Endothelial cell of umbilical vein (primary cell): Measurements from ENCODE around the gene TTL. TPM values are rescaled to one million over a fixed set of nuclear protein-coding genes. Genes with fewer than 3 reads are reported as not detected.

Experiments
- BruUV-seq: library from RNA; stranded (reverse); fragments of 400-500 nt; replicated peaks from 2 replicates; lab custom pipeline; 2021; lab: Mats Ljungman, UMichigan
- CTCF ChIA-PET: fragments of 300-600, 350-600 bp; sonication (Branson Sonifier 250); formaldehyde crosslinking; loops from one replicate; lab custom pipeline; 2021; ENCODE audit warnings: antibody characterized with exemption, inconsistent platforms; lab: Charles Lee
- POLR2A ChIA-PET: fragments of 300-600, 350-600 bp; sonication (Branson Sonifier 250); formaldehyde crosslinking; loops from one replicate; lab custom pipeline; 2021; ENCODE audit warnings: antibody characterized with exemption, inconsistent platforms; lab: Charles Lee
- DNase-seq: peaks from one replicate; pipeline ENCODE4 v3.0.0-alpha.2; 2011; ENCODE audit warnings: low read depth, low spot score
- FAIRE-seq: peaks from 2 replicates; lab custom pipeline; 2011; peaks lifted over from hg19 to GRCh38; lab: Jason Lieb, UNC
- H2AFZ ChIP-seq: 2 replicates; pipeline ENCODE4 v1.6.0; 2012; ENCODE audit warnings: low read depth, low read length, control low read depth, inconsistent platforms
- H3K27ac ChIP-seq: 2 replicates; pipeline ENCODE4 v1.5.1; 2011; ENCODE audit warnings: low read depth, mild to moderate bottlenecking, control low read depth, low read length, moderate library complexity; ENCODE audit not compliant: insufficient read depth
- H3K27me3 ChIP-seq, 2 experiments: 2 replicates each; pipeline versions ENCODE4 v1.6.0 to v1.6.1; 2011; ENCODE audit warnings: low read length in 2 of 2, mixed read lengths in 1 of 2; ENCODE audit not compliant: control insufficient read depth in 2 of 2, insufficient read depth in 2 of 2
- H3K36me3 ChIP-seq, 2 experiments: 2 replicates in 1 of 2; 3 replicates in 1 of 2; pipeline ENCODE4 v1.5.1; 2011; ENCODE audit warnings: low read length in 2 of 2, mild to moderate bottlenecking in 1 of 2, moderate library complexity in 1 of 2; ENCODE audit not compliant: control insufficient read depth in 2 of 2, insufficient read depth in 2 of 2; ENCODE audit errors: extremely low read depth in 1 of 2
- H3K4me1 ChIP-seq: 3 replicates; pipeline ENCODE4 v1.5.1; 2011; ENCODE audit warnings: mild to moderate bottlenecking, low read length; ENCODE audit not compliant: control insufficient read depth, insufficient read depth; ENCODE audit errors: extremely low read depth
- H3K4me2 ChIP-seq: 2 replicates; pipeline ENCODE4 v1.6.1; 2011; ENCODE audit warnings: low read length, control low read depth, mixed read lengths; ENCODE audit not compliant: insufficient read depth
- H3K4me3 ChIP-seq, 3 experiments: fragments of 200-600 bp in 1 of 3; sonication (generic), shearing (Covaris generic) in 1 of 3; replicated peaks in 1 of 3; 2 replicates each; pipeline ENCODE4 v1.5.1; 2011 to 2016; ENCODE audit warnings: control low read depth in 3 of 3, low read length in 3 of 3, mild to moderate bottlenecking in 2 of 3, inconsistent platforms in 1 of 3, low read depth in 1 of 3, moderate library complexity in 1 of 3; ENCODE audit not compliant: insufficient read depth in 1 of 3
- H3K79me2 ChIP-seq: 2 replicates; pipeline ENCODE4 v1.6.0; 2012; ENCODE audit warnings: low read length, inconsistent platforms; ENCODE audit not compliant: control insufficient read depth, insufficient read depth
- H3K9ac ChIP-seq: replicated peaks from 2 replicates; pipeline ENCODE3; 2011; ENCODE audit warnings: low read length, control low read depth; ENCODE audit not compliant: insufficient read depth; ENCODE audit errors: extremely low read depth
- H3K9me1 ChIP-seq: replicated peaks from 3 replicates; pipeline ENCODE4 v1.6.0; 2011; ENCODE audit warnings: mild to moderate bottlenecking, low read length; ENCODE audit not compliant: control insufficient read depth, insufficient read depth; ENCODE audit errors: extremely low read depth
- H3K9me3 ChIP-seq: replicated peaks from 2 replicates; pipeline ENCODE4 v1.5.1; 2012; ENCODE audit warnings: low read length, inconsistent platforms; ENCODE audit not compliant: control insufficient read depth, insufficient read depth
- H4K20me1 ChIP-seq: replicated peaks from 2 replicates; pipeline ENCODE3; 2011; ENCODE audit warnings: mild to moderate bottlenecking, low read length; ENCODE audit not compliant: control insufficient read depth, insufficient read depth; ENCODE audit errors: extremely low read depth
- EZH2 ChIP-seq: IDR thresholded peaks from 2 replicates; pipeline ENCODE4 v1.6.1; 2012; ENCODE audit warnings: borderline replicate concordance, low read depth, mild to moderate bottlenecking, moderate library complexity, low read length, inconsistent platforms; ENCODE audit not compliant: severe bottlenecking
- FOS ChIP-seq: IDR thresholded peaks from 2 replicates; pipeline ENCODE4 v1.6.1; 2011; ENCODE audit warnings: mild to moderate bottlenecking, low read length, moderate library complexity, borderline replicate concordance; ENCODE audit not compliant: insufficient read depth
- GATA2 ChIP-seq: IDR thresholded peaks from 2 replicates; pipeline ENCODE4 v1.7.0; 2011; ENCODE audit warnings: low read depth, mild to moderate bottlenecking, moderate library complexity, mixed read lengths, low read length; ENCODE audit not compliant: insufficient read length, insufficient read depth
- JUN ChIP-seq: IDR thresholded peaks from 2 replicates; pipeline ENCODE4 v1.6.1; 2011; ENCODE audit warnings: borderline replicate concordance, low read depth; ENCODE audit not compliant: insufficient read length, insufficient read depth
- MYC ChIP-seq: IDR thresholded peaks from one replicate; pipeline ENCODE4 v1.6.1; 2011; ENCODE audit warnings: mild to moderate bottlenecking, low read depth, low read length
- POLR2A ChIP-seq: IDR thresholded peaks from 2 replicates; pipeline ENCODE4 v1.6.1; 2012; ENCODE audit warnings: low read depth, mild to moderate bottlenecking, control low read depth, low read length
- POLR2AphosphoS5 ChIP-seq: IDR thresholded peaks from 2 replicates; pipeline ENCODE4 v1.6.1; 2012; ENCODE audit warnings: low read depth, mild to moderate bottlenecking, control low read depth, low read length, moderate library complexity; ENCODE audit not compliant: insufficient read depth
- dilution Hi-C: fragments of 300-500 bp; cut with MboI; formaldehyde crosslinking; loops from one replicate; pipeline ENCODE4 v1.15.0; 2019; ENCODE audit warnings: low sequenced_read_pairs; ENCODE audit not compliant: extremely low pct_ligation_motif_present
- intact Hi-C: fragments of 100-400 bp; cut with micrococcal nuclease; formaldehyde crosslinking; loops from one replicate; pipeline ENCODE4 v1.10.0; 2022
- polyA plus RNA-seq, 4 experiments: library from polyadenylated mRNA; depleted of rRNA in 3 of 4; stranded (reverse) in 3 of 4; unstranded in 1 of 4; fragments of >200 nt; gene quantifications; 2 replicates each; pipeline versions ENCODE4 v1.2.1 to v1.2.3, GENCODE V29; 2011 to 2012; ENCODE audit warnings: missing spikeins in 1 of 4
- total RNA-seq: library from RNA; stranded (reverse); gene quantifications from 2 replicates; pipeline ENCODE4 v1.2.3, GENCODE V29; 2021
- TF ChIP-seq, protein P1 (sequence below): IDR thresholded peaks from 2 replicates; pipeline ENCODE4 v1.6.1; 2011; ENCODE audit not compliant: insufficient read depth, insufficient read length
- TF ChIP-seq, protein P2 (sequence below), 2 donors: IDR thresholded peaks; 1 replicate in 1 of 2; 2 replicates in 1 of 2; pipeline ENCODE4 v1.5.1; 2011; ENCODE audit warnings: low read length in 2 of 2, mild to moderate bottlenecking in 2 of 2, moderate library complexity in 2 of 2, control low read depth in 1 of 2, inconsistent platforms in 1 of 2, low read depth in 1 of 2; ENCODE audit not compliant: insufficient read depth in 1 of 2; ENCODE audit errors: extremely low read depth in 1 of 2

The TTL gene
- total and polyA plus RNA-seq, 2 donors (not counting 3 experiments of a cell fraction or from before 2014, with no cell fraction given): 21.9 to 66.8 TPM

DNA sequence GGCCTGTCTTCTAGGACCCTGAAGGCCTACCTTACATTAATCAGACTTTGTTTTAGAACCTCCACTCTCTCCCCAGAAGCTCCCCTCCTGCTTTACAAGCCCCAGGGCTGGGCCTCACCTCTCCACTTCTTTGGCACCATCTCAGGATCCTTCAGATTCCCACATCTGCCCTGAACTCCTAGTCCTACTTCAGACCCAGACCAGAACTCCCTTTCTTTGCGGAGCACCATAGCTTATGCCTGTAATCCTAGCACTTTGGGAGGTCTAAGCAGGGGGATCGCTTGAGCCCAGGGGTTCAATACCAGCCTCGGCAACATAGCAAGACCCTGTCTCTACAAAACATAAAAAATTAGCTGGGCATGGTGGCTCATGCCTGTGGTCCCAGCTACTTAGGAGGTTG is 103.4 kb downstream of the TTL start:
- dilution Hi-C loops (no loop called here), intact Hi-C loops (no loop called here)
- H3K4me1 ChIP-seq: peaks cover 12% of the 10 kb centered on the region
- FAIRE-seq (no peak), DNase-seq (no peak)
- H3K36me3 ChIP-seq: no peaks in the 10 kb centered on the region
- no peaks in the 10 kb centered on the region for H3K9me3 ChIP-seq
- ChIA-PET POLR2A (interaction anchor here (1.1 kb wide), 1 partner anchor 61 kb away, joined by 3 read pairs; the partner anchor contains the start of gene SLC20A1), CTCF (interaction anchor here (1.0 to 2.5 kb wide), 4 partner anchors 42 to 141 kb away, joined by 3 to 9 read pairs (median 4); no protein-coding TSS in a partner anchor)
- no peak for TF ChIP-seq POLR2A
- no peak for TF ChIP-seq MYC
- TF ChIP-seq POLR2AphosphoS5: no peak
- TF ChIP-seq FOS: no peak
- no peak for TF ChIP-seq EZH2
- TF ChIP-seq JUN: no peak
- TF ChIP-seq, protein P1, sequence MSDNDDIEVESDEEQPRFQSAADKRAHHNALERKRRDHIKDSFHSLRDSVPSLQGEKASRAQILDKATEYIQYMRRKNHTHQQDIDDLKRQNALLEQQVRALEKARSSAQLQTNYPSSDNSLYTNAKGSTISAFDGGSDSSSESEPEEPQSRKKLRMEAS: no peak
- TF ChIP-seq, protein P2, sequence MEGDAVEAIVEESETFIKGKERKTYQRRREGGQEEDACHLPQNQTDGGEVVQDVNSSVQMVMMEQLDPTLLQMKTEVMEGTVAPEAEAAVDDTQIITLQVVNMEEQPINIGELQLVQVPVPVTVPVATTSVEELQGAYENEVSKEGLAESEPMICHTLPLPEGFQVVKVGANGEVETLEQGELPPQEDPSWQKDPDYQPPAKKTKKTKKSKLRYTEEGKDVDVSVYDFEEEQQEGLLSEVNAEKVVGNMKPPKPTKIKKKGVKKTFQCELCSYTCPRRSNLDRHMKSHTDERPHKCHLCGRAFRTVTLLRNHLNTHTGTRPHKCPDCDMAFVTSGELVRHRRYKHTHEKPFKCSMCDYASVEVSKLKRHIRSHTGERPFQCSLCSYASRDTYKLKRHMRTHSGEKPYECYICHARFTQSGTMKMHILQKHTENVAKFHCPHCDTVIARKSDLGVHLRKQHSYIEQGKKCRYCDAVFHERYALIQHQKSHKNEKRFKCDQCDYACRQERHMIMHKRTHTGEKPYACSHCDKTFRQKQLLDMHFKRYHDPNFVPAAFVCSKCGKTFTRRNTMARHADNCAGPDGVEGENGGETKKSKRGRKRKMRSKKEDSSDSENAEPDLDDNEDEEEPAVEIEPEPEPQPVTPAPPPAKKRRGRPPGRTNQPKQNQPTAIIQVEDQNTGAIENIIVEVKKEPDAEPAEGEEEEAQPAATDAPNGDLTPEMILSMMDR (IDR thresholded peaks at IDR 0.05; ENCODE audit: extremely low read depth in 1 of 2, insufficient read depth in 1 of 2, low read depth in 1 of 2, low read length in 2 of 2): no peak
- TF ChIP-seq GATA2: no peak
- H3K9ac ChIP-seq: peak overlapping the region; percentile 72
- no peaks in the 10 kb centered on the region for H4K20me1 ChIP-seq
- H3K9me1 ChIP-seq: no peaks in the 10 kb centered on the region
- peak overlapping the region; percentile 76 for H3K27ac ChIP-seq
- no peaks in the 10 kb centered on the region for H3K79me2 ChIP-seq
- BruUV-seq: no TSS peak
- peak overlapping the region in 1 of 3 experiments; percentile 49 for H3K4me3 ChIP-seq
- H3K27me3 ChIP-seq: no peaks in the 10 kb centered on the region
- H2AFZ ChIP-seq: no peak overlapping the region
- peak overlapping the region; percentile 75 for H3K4me2 ChIP-seq
